Adrenal gland (tissue), 5 donors: ENCODE results near the gene KIF21B.

ENCODE experiments used
- POLR2A ChIP-seq, 2 donors: fragments of 450-650 bp; IDR thresholded peaks; one replicate each; pipeline ENCODE4 v1.6.1; 2017; ENCODE audit warnings: antibody characterized with exemption in 2 of 2, mild to moderate bottlenecking in 2 of 2, moderate library complexity in 1 of 2
- TF ChIP-seq, protein P1 (sequence below), 6 experiments: fragments of 450-650 bp in 4 of 6; fragments of 200-600 bp in 2 of 6; sonication (generic) in 1 of 6; IDR thresholded peaks; 1 replicate in 5 of 6; 2 replicates in 1 of 6; pipeline versions ENCODE4 v1.5.1 to v1.8.0; 2016 to 2021; ENCODE audit warnings: antibody characterized with exemption in 6 of 6, mild to moderate bottlenecking in 2 of 6, moderate library complexity in 1 of 6
- donor health status: DM: no; HTN: no; CAD: no.

GRCh38 chr1:201060586-201060985 is 37.1 kb upstream of the KIF21B start:
- TF ChIP-seq, protein P1, sequence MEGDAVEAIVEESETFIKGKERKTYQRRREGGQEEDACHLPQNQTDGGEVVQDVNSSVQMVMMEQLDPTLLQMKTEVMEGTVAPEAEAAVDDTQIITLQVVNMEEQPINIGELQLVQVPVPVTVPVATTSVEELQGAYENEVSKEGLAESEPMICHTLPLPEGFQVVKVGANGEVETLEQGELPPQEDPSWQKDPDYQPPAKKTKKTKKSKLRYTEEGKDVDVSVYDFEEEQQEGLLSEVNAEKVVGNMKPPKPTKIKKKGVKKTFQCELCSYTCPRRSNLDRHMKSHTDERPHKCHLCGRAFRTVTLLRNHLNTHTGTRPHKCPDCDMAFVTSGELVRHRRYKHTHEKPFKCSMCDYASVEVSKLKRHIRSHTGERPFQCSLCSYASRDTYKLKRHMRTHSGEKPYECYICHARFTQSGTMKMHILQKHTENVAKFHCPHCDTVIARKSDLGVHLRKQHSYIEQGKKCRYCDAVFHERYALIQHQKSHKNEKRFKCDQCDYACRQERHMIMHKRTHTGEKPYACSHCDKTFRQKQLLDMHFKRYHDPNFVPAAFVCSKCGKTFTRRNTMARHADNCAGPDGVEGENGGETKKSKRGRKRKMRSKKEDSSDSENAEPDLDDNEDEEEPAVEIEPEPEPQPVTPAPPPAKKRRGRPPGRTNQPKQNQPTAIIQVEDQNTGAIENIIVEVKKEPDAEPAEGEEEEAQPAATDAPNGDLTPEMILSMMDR (IDR thresholded peaks at IDR 0.05) = no peak
- TF ChIP-seq POLR2A (IDR thresholded peaks at IDR 0.05) = no peak
